GM21526 (cell line): Measurements from ENCODE around the gene PPP3R1.
A peak's percentile ranks its signal among the peaks of the same experiment; 100 is the strongest.
"Not testable (repeated sequence)": the region's sequence is repeated elsewhere in the genome, so short reads cannot be mapped to it uniquely, and the experiment has no call there.

Source experiments
- ATAC-seq: cut with Tn5 transposase; IDR thresholded peaks from one replicate; pipeline ENCODE4 v1.9.1; 2021; ENCODE audit warnings: moderate library complexity; ENCODE audit not compliant: unreplicated experiment, low FRiP score

Gene PPP3R1

DNA sequence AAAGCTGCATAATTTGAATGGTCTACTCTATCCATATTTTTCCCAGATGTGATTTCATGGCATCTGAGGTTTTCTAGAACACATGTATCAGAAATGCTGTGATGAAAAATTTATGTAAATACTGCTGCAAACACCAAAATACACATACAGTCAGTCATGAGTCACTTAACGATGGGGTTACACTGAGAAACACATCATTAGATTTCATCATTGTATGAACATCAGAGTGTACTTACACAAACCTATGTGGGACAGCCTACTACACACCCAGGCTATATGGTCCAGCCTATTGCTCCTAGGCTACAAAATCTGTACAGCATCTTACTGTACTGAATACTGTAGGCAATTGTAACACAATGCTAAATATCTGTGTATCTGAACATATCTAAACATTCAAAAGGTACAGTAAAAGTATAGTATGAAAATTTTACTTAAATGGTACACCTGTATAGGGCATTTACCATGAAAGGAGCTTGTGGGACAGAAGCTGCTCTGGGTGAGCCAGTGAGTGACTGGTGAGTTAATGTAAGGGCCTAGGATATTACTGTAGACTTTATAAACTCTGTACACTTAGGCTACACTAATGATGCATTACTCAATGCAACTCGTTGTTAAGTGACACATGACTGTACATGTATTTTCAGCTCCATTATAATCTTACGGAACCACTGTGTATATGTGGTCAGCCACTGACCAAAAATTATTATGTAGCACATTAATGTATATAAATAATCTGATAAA is 61.2 kb downstream of the PPP3R1 start:
- no peak for ATAC-seq

DNA sequence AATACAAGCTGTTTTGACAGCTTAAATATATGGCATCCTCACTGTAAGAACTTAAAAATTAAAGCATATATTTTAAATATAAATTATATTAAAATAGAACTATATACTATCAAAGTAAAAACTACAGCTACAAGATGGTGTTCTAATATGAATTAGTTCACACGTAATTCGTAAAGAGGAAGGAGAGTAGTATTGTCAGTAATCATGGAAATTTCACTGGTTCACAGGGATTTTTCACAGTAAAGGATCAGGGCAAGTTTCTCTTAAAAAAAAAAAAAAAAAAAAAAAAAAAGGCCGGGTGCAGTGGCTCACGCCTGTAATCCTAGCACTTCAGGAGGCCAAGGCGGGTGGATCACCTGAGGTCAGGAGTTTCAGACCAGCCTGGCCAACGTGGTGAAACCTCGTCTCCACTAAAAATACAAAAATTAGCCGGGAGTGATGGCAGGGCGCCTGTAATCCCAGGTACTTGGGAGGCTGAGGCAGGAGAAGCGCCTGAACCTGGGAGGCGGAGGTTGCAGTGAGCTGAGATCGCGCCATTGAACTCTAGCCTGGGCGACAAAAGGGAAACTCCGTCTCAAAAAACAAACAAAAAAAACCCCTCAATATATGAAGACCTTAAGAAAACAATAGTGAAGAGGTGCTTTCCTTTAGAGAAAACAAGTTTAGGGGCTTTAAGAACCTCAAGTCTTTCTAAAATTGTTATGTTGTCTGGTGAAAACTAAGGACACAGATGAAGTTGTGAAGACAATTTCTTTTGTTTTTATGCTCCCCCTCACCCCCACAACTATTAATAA is 62.1 kb downstream of the PPP3R1 start:
- no peak for ATAC-seq

DNA sequence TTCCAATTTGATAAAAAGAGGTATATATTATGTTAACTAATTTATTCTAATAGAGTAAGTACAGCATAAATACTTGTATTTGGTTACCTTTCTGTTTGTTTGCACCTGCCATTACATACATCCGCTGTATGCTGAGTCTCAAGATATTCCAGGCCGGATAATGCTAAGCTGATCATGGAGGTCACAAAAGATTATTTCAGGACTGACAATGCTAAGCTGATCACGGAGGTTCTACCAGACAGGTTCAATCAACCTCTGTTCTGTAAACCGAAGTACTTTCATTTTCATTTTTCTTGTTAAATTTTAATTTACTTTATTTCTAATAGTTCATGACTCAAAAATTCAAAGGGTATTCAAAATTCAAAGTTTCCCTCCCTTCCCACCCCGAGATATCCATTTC is 63.5 kb downstream of the PPP3R1 start:
- no peak for ATAC-seq

DNA sequence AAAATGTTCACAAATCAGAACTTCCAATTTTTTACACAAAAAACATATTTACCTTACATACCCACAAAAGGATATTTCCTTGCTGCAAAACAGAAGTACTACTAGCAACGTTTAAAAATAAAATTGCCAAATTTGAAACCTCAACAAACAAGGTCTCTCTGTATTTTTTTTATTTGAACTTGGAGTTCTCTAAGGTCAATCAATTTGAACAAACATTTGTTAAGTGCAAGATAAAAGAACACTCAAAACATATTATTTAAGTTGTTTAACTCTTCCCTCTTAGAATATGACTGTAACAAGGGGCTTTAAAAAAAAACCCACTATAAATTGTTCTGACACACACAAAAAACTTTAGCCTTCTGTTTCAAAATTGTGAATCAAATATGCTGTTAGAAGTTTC is 65.0 kb downstream of the PPP3R1 start:
- ATAC-seq: no peak

DNA sequence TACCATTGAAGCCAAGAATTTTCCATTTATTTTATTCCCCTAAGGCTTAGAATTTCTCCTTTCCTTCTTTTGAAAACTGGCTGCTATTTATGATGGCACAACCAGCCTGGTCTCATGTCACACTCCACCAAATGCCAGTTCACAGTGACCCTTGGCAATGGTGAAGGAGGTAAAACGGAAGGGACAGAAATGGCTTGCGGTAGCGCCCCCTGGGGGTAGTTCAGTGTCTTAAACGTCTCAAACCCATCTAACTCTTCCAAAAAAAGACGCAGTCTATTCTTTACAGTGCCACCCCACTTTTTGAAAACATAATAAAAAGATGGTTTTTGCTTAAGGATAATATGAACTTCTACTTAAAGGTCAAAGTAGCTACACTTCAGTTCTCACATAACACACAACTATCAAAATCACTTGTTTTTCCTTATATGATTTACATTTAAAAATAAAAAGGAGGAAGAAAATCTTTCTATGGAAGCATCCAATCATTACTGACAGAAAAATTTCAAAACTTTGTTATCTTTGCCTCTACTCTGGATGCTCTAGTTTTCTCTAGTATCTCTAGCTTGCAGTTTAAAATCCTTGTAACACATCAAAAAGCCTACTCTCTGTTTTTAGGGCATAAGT is 66.7 kb downstream of the PPP3R1 start:
- no peak for ATAC-seq

DNA sequence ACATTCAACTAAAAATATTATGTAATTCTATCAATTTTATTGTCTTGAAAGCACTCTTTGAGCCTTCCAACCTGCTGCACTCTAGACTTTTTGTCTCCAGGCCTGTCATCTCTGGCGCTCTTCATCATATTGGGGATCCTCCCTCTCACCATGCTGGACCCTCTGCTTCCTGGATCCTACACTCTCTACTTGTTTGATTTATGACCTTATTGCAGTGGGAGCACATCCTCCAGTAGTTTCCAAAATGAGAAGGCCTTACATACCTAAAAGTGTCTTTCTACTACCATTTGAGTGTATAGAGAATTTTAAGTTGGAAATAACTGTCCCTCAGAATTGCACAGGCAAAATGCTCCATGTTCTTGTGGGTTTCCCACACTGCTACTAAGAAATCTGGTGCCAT is 69.4 kb downstream of the PPP3R1 start:
- ATAC-seq: no peak

DNA sequence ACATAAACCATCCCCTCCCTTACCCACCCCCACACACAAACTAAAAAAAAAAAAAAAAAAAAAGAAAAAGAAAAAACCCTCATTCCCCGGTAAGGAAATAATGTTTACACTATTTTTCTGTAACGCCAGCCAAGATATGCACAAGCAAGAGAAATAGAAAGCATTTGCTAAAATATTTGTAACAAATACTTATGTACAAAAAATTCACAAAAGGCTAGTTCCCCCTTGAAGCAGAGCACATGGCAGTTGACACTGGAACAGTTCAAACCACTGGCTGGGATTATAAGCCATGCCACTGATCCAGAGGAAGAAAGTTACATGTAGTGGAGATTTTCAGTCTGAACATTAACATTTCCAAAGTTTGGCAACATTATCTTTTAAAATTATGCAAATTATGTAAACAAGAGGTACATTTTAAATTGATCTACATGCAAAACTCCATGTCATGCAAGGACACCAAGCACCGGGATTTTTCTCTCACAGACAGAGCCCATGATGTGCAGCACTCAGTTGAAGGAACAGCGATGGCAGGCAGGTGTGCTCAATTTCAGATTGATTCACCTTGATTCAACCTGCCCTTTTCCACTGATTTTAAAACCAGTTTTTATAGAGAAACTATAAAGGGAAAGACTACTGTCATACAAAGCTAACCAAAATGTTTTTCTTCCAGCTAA is 73.2 kb downstream of the PPP3R1 start:
- ATAC-seq: no peak

DNA sequence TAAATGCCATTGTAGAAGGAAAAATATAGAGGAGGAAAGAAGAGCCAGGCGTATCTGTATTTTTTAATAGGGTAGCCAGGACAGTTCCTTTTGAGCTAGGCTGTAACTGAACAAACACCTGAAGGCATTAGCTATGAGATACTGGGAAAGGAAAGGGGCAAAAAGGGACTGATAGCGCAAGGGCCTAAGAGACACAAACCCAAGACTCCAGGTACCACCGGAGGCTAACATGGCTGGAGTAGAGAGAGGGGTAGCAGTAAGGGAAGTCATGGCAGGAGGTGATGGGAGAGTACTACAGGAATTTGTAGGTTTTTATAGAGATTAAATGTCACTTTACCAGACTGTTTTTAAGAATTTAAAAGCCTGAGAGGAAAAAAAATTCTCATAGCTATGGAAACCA is 73.9 kb downstream of the PPP3R1 start:
- no peak for ATAC-seq

DNA sequence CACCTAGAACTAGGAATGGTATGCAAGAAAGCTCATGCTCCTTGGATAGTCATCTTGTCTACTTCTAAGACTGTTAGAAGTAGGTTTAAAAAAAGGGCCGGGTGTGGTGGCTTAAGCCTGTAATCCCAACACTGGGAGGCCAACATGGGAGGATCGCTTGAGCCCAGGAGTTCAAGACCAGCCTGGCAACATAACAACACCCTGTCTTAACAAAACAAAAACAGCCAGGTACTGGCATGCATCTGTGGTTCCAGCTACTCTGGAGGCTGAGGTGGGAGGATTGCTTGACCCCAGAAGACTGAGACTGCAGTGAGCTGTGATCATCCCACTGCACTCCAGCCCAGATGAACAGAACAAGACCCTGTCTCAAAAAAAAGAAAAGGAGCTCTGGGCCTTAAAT is 74.8 kb downstream of the PPP3R1 start:
- ATAC-seq: no peak

DNA sequence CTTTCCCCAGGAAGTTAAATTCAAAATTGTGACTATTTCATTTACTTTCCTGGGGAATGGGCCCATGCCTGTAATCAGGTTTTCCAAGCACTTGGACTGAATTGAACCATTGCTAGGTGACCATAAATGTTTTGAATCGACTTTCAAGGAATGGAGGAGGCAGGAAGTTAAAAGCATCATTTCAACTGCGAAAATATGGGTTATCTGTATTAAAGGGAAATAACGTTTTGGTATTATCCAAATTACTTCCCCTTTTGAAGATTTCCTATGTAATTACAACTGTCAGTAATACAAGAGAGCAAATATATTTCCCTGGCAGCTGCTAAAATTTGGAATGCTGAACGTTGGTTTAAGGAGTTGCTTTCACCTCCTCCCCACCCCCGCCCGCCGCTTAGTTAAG is 75.7 kb downstream of the PPP3R1 start:
- ATAC-seq: no peak

DNA sequence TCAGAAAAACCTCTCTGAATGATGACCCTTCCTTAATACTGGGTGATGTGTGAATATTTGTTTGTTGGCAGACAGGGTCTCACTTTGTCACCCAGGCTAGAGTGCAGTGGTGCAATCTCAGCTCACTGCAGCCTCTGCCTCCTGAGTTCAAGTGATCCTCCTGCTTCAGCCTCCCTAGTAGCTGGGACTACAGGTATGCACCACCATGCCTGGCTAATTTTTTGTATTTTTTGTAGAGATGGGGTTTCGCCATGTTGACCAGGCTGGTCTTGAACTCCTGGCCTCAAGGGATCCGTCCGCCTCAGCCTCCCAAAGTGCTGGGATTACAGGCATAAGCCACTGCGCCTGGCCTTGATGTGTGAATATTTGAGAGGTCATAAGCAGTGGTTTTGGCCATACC is 77.1 kb downstream of the PPP3R1 start:
- ATAC-seq: not testable (repeated sequence)

DNA sequence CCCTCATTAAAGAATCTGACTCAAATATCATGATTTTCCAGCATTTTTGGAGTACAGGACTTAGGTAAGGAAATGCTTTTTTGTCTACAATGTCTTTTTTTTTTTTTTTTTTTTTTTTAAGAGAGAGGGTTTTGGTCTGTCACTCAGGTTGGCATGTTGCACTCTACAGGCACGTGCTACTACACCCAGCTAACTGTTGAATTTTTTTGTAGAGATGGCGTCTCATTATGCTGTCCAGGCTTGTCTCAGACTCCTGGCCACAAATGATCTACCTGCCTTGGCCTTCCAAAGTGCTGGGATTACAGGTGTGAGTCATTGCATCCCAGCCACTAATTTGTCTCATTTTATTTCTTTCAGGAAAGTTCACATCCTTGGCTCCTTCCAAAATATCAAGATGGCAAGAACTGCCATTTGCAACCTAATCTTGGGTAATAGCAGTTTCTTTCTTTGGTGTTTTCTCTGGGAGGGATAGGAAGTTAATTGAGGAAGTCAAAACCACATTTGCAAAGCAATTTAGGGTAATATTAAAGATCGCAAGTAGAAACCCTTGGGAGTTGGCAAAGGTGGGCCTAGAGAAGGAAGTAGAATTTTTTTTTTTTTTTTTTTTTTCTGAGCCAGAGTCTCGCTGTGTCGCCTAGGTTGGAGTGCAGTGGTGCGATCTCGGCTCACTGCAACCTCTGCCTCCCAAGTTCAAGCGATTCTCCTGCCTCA is 79.2 kb downstream of the PPP3R1 start:
- no peak for ATAC-seq

DNA sequence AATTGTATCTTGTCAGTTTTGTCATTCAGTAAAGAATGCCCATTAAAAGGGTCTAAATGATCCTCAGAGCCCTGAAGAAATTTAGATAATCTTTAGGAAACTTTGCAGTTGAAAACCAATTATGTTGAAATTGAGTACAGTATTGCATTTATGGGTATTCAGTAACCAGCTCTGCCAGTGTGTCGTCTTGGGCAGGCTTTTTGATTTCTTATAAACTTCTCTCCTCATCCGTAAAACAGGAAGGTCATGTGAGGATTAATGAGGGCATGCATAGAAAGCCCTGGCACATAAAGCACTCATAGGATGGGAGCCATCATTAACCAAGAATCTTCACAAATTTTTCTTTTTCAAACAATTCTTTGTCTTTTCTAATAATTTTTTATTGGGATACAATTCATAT is 79.8 kb downstream of the PPP3R1 start:
- no peak for ATAC-seq

DNA sequence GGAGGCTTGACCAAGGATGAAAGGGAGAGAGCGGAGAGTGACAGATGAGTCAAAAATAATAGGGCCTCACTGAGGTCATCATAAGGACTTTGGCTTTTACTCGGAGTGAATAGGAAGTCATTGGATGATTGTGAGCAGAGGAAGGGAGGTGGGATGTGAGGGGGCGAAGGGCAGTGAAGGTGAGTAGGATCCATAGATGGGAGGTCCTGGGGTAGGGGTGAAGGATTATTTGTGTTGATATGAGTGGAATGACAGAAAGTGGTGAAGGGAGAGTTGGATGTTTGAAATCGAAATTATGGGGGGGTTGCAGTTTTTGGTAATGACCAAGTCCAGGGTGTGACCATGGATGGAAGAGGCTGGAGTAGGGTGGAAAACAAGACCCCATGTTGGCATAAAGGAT is 80.6 kb downstream of the PPP3R1 start:
- no peak for ATAC-seq

DNA sequence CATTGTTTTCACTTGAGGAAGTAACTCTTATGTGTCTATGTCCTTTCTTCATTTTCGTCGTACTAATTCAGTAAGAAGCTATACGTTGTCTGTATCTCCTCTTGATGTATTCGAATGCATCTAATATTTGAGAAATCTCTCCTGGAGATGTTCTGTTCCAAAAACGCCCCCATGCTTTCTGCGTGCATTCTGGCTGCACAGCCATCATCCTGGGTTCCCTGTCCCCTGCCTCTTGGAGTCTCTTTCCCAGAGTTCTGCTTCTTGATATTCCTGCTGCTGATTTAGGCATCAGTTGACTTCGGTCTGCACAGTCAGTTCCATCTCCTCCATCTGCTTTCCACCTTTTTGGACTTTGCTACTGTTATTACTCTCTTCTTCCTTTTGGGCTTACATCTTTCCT is 81.2 kb downstream of the PPP3R1 start:
- ATAC-seq: no peak

DNA sequence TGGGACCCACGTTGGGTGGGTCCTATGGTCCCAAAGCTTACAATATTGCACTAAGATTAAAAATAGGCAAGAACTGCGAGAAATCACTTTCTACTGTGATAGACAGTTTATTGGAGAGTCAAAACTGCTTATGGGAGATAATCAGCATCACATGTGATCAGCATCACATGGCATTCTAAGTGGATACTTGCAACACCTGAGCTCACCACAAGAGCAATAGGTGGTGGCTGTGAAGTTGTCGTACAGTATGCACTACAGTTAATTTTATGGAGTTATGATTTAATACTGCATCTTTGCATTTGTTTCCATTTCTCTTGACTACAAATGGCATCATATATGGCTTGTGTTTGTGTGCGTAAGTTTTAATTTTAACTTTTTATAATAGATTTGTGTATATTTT is 83.0 kb downstream of the PPP3R1 start:
- ATAC-seq: no peak

DNA sequence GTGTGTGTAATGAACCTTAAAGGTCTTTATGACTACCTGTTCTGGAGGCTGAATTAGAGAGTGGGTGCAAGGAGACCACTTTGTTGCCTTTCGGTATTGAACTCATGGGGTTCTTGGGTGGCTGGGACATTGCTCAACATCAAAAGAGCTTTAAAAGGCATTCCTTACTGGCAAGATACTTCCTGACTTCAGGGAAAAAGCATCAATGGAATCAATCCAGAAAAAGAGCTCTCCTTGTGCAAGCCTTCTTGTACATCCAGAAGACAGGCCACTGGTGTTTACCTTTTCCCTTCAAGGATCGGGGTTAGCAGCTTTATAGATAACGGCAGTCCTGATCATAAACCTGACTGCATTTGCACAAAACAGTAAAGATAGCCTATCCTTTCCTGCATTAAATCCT is 85.1 kb downstream of the PPP3R1 start:
- ATAC-seq: no peak

DNA sequence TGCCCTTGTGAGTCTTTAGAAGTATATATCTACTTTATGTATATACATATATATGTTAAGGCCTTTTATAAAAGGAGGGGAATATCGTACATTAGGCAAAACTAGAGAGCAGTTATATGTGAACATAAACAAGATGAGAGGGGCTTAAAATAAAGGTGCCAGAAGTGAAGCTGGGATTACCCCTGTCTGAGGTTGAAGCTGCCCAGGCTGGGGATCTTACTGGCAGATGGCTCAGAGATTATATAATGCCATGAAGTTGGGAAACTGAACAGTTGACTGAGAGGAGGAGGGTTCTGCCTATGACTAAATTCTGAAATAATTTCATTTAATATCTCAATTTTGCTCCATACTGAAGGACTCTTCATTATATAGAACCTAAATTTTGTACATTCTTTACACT is 88.7 kb downstream of the PPP3R1 start:
- no peak for ATAC-seq

DNA sequence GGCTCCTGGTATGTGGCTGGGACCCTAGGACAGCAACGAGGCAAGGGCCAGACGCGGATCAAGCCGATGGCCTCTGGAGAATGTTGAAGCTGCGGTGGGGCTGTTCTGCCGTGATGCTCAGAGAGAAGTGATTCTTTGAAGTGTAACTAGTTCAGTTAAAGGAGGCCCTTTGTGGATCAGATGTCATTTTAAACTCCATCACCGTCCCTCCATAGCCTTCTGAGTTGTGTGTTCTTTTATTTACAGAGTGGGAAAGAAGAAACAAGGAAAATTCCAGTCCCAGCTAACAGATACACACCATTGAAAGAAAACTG is 94.2 kb downstream of the PPP3R1 start:
- ATAC-seq: no peak

DNA sequence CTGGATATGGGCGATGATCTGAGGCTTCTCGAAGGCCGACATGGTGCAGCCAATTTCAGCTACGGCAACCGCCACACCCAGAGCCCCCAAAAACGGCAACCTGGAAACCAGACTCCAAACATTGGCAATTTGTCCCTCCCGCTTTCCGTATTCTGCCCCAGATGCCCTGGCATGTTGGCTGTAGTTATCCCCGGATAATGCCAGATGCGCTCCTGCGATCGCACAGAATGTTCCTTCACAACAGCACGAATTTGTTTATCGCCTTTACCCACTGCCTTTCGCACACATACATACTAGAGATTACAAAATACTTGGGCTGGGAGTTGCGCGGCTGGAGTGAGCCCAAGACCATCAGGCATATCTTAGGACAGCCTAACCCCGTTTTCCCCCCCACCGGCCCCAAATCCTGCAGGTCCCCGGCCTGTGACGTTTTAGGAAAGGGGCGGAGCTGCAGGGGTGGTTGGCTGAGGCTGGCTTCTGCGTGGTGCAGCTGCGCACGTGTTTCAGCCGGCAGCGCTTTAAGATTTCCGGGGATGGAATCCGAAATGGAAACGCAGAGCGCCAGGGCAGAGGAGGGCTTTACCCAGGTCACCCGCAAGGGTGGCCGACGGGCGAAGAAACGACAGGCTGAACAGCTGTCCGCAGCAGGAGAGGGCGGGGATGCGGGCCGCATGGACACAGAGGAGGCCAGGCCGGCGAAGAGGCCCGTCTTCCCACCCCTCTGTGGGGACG is 94.8 kb downstream of the PPP3R1 start, which contains the start of gene PNO1:
Gene PNO1, plus strand, starts transcription at position 487 of the 732 bp plus-strand sequence. Its CDS starts 47 bp downstream, at position 534.
- peak; percentile 86 for ATAC-seq
